Cardiac septum (tissue), 1 donor: ENCODE results near the gene COPS4. TPM values are rescaled to one million over a fixed set of nuclear protein-coding genes. Genes with fewer than 3 reads are reported as not detected.
"Not testable (repeated sequence)": the region's sequence is repeated elsewhere in the genome, so short reads cannot be mapped to it uniquely, and the experiment has no call there.

ENCODE experiments used
- DNase-seq: peaks from one replicate; pipeline ENCODE4 v3.0.0-alpha.2; 2020; ENCODE audit warnings: low spot score
- intact Hi-C: fragments of 100-400 bp; cut with DNase I; formaldehyde crosslinking; loops from one replicate; pipeline ENCODE4 v1.14.0; 2022
- long read RNA-seq: library from polyadenylated mRNA; unstranded; transcript quantifications from one replicate; pipeline ENCODE4 v2.0.0, GENCODE V29; 2021
- total RNA-seq: library from RNA; stranded (reverse); fragmentation: NEBNext Ultra II Directional; extraction: Animal tissue kit (Norgen Biotek cat#: 25700); gene quantifications from one replicate; pipeline ENCODE4 v1.2.1, GENCODE V29; 2021
- donor health status: DM: no; HTN: no; CAD: no.

Gene COPS4
- 47.1 TPM for total RNA-seq
- long read RNA-seq, transcript COPS4-201 (10 exons, 1,744 nt), result major isoform, 97 of 123 reads
- long read RNA-seq, transcript COPS4-209 (11 exons, 1,695 nt), result minor isoform, 19 of 123 reads
- long read RNA-seq, partial matches to known transcripts, result 1 of 123 reads
- long read RNA-seq, other reads (novel, unspliced or antisense), result 3 of 123 reads

GRCh38 chr4:83034630-83035494, at the start of gene COPS4:
Gene COPS4 (plus strand): TSS chr4:83035183. CDS start chr4:83035225, 42 bp downstream.
- peak; percentile 98 for DNase-seq
- intact Hi-C loops, result loop anchor here (1.0 kb wide), 2 partner anchors 22 to 134 kb away; no protein-coding TSS in a partner anchor

DNA sequence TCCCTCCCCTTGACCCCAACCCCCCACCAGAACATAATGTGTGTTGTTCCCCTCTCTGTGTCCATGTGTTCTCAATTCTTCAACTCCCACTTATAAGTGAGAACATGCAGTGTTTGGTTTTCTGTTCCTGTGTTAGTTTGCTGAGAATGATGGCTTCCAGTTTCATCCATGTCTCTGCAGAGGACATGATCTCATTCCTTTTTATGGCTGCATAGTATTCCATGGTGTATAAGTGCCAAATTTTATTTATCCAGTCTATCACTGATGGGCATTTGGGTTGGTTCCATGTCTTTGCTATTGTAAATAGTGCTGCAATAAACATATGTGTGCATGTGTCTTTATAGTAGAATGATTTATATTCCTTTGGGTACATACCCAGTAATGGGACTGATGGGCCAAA, 47.5 kb upstream of the COPS4 start:
- DNase-seq, intact Hi-C loops: not testable (repeated sequence)

DNA sequence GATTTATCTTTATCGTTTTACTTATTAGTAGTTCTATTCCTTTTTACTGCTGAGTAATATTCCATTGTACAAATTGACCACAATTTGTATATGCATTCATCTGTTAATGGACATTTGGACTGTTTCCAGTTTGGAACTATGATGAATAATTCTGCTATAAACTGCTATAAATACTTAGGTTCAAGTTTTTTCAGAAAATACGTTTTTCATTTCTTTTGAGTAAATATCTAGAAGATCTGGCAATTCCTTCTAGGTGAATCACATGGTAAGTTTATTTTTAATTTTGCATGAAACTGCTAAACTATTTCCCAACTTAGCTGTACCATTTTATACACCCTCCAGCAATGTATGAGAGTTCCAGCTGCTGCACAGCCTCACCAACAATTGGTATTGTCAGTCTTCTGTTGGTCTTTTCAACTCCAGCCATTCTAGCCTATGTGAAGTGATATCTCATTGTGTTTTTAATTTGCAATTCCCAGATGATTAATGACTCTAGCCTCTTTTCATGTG, 46.6 kb upstream of the COPS4 start:
- DNase-seq, result no peak
- intact Hi-C loops, result no loop called here

GRCh38 chr4:82989575-82990429, 45.2 kb upstream of the COPS4 start:
- intact Hi-C loops, result no loop called here
- DNase-seq, result no peak

DNA sequence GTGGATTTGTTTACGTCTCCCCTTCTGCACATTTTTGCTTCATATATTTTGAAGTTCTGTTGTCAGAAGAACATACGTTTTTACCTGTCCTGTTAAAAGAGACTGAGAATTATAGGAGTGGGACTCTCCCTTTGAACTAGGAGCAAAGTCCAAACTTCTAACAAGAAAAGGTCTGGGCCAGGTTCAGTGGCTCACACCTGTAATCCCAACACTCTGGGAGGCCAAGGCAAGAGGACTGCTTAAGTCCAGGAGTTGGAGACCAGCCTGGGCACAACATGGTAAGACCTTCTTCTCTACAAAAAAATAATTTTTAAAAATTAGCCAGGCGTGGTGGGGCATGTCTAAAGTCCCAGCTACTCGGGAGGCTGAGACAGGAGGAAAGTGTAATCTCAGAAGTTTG, 40.1 kb upstream of the COPS4 start:
- intact Hi-C loops, result no loop called here
- DNase-seq, result no peak

GRCh38 chr4:82998898-82999297, 36.1 kb upstream of the COPS4 start:
- intact Hi-C loops, result no loop called here
- no peak for DNase-seq

DNA sequence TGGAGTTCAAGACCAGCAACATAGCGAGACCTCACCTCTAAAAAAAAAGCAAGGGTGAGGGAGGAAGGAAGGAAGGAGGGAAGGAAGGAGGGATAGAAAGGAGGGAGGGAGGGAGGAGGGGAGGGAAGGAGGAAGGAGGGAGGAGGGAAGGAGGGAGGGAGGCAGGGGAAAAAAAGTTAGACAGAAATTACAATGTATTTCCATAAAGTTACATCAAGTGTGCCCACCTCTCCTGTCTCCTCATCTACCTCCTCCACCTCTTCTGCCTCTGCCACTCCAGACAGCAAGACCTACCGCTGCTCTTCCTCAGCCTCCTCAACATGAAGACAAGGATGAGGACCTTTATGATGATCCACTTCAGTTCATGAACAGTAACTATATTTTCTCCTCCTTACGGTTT, 32.7 kb upstream of the COPS4 start:
- no peak for DNase-seq
- intact Hi-C loops, result no loop called here

- intact Hi-C loops, DNase-seq: not testable (repeated sequence)
These were observed 31.8 kb upstream of the COPS4 start for GRCh38 chr4:83003044-83003791.

DNA sequence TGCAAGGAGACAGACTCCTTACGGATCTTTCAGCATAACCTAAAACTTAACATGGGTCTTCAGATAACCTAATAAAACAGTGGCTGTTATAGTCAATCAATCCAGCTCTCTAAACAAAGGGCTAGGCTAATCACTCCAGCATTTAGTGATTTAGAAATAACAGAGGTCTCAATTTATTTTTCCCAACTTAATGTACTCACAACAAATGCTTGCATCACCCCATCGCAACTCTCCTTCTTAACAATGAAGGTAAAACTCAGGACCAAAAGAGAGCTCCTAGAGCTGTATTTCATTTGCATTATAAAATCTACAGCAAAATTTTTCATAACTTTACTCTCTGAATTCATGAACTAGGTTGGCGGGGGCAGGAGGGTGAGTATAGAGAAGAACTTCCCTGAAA, 25.5 kb upstream of the COPS4 start:
- no peak for DNase-seq
- intact Hi-C loops, result no loop called here

DNA sequence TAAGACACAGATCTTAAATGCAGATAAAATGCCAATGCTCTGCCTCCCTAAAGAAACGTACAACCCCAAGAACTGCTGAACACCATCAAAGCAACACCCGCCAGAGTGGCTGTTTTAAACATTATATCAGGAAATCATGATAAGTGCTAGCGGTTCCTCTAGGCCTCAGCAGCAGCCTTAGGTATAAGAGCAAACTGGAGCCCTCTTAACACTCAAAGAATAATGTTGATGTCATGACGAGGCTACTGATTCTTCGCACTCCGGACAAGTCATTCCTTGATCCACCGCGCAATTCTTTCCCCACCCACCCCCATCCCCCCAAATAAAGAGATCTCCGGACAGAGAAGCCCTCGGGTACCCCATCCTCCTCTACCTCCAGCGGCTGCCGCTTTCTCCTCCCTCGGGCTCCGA, 24.9 kb upstream of the COPS4 start:
- DNase-seq, result no peak
- intact Hi-C loops, result loop anchor here (2.0 to 10.0 kb wide), 4 partner anchors 119 to 725 kb away; partner anchors contain the start of genes ENOPH1, HNRNPD, HNRNPDL and SEC31A

- DNase-seq, result peak; percentile 90
- intact Hi-C loops, result loop anchor here (2.0 to 10.0 kb wide), 4 partner anchors 120 to 726 kb away; partner anchors contain the start of genes ENOPH1, HNRNPD, HNRNPDL and SEC31A
These were observed 24.3 kb upstream of the COPS4 start, which contains the start of gene LIN54 for GRCh38 chr4:83010522-83011318. Gene LIN54 (minus strand): TSS chr4:83010823. CDS start chr4:82984844, 25,979 bp downstream.

GRCh38 chr4:83011689-83012199, 23.2 kb upstream of the COPS4 start:
- intact Hi-C loops, result loop anchor here (2.0 to 10.0 kb wide), 4 partner anchors 121 to 727 kb away; partner anchors contain the start of genes ENOPH1, HNRNPD, HNRNPDL and SEC31A

GRCh38 chr4:83012200-83012686, 22.7 kb upstream of the COPS4 start:
- peak; percentile 81 for DNase-seq
- intact Hi-C loops, result loop anchor here (5.0 to 10.0 kb wide), 3 partner anchors 580 to 727 kb away; partner anchors contain the start of genes ENOPH1, HNRNPD and HNRNPDL

More at GRCh38 chr4:83011689-83012199, 23.2 kb upstream of the COPS4 start:
- no peak for DNase-seq

DNA sequence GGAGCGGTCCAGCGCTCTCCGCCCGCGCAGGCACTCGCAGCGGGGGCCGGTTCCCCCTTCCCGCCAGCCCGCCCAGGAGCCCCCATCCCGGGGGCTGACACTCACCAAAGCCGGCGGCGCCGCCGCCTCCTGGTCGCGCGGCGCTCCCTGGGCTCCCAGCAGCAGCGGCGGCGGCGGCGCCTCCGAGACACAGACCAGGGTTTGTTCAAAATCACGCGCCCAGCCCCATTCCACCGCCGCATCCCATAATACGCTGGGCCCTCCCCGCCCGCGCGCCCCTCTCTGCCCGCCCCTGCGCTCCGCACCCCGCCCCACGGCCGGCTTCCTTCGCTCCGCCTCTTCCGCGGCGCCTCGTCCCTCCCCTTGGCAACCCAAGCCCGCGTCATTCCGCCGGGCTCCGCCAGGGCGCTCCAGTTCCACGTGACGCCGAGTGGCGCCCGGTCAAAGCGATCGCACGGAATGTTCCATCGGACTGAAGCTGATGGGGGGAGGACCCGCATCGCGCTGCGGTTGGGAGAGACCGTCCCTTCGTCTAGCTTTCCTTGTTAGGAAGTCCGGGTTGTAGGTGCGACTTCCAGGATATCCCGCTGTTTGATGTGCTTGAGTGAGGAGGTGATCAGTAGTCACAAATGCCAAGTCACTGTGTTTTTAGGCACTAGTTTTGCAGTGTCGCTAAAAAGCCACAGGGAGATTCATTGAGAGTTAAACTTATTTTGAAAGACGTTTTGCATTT, 22.1 kb upstream of the COPS4 start:
- intact Hi-C loops, result loop anchor here (1.0 to 10.0 kb wide), 5 partner anchors 21 to 728 kb away; partner anchors contain the start of genes ENOPH1, HNRNPD, HNRNPDL and THAP9
- peak; percentile 99 for DNase-seq

DNA sequence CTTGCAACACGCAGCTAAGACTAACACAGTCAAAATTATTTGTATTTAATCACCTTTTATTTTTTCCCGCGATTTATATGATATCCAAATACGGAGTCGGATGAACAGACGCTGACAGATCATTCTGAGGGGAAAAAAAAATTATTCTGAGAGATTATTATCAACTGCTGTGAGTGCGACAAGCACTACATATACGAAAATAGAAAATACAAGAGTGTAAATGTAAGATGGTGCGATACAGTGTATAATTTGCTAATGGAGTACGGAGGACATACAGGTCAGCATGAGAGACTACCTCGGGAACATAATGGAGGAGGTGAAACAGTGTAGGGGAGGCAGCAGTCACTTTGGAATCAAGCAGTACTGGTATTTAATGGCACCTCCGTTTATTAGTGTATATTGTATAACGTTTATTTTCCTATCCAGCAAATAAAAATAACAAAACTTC, 21.5 kb upstream of the COPS4 start:
- intact Hi-C loops, result loop anchor here (1.0 to 10.0 kb wide), 5 partner anchors 21 to 729 kb away; partner anchors contain the start of genes ENOPH1, HNRNPD, HNRNPDL and THAP9
- DNase-seq, result no peak

DNA sequence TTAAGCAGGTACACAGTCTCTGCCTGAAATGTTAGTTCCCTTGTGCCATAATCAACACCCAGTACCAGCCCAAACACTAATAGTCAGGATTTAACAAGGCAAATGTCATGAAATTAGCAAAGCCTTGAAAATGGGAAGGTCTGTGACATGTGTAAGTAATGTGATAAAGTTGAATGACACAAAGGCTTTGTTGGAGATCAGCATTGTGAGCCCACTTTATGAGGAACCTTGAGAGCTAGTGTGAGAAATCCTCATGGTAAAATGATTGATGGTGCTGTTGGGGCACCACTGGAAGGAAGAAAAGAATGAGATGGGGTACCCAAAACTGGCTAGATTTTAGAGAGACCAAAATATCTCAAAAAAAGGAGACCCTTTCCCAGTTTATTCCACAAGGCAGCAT, 21.1 kb upstream of the COPS4 start:
- intact Hi-C loops, result loop anchor here (1.0 to 10.0 kb wide), 5 partner anchors 20 to 729 kb away; partner anchors contain the start of genes ENOPH1, HNRNPD, HNRNPDL and THAP9
- DNase-seq, result no peak
